ENCODE data around the gene DGKB. TPM values are rescaled to one million over a fixed set of nuclear protein-coding genes. Genes with fewer than 3 reads are reported as not detected.

Gene DGKB
- total RNA-seq, 1 experiment from 2014 or later: not detected

DNA sequence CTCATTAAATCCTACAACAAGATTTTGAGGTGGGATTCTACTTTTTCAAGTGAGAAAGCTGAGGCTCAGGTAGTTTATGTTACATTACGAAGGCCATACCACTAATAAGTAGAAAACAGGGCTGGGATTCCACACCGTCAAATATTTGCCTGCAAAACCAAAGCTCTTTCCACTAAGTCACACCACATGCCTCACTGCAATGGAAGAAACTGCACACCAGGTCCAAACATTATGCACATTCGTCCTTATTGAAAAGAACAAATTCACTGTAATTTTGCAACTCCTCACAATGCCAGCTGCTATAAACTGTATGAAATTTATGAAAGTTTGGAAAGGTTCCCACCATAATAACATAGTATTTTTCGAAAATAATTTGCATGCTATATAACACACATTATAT, 66.5 kb downstream of the DGKB start:
- intact Hi-C loops (cut with micrococcal nuclease; ENCODE audit: unreplicated experiment): no loop called here
- Histone ChIP-seq H3K27ac (ENCODE audit: low read length) (no peak overlapping the region), H3K36me3 (ENCODE audit: control insufficient read depth, insufficient read depth, low read length) (no peaks in the 10 kb centered on the region), H3K4me1 (ENCODE audit: control insufficient read depth, insufficient read depth, low read length) (no peaks in the 10 kb centered on the region; the same call in 1 of the 2 replicates), H3K4me3 (ENCODE audit: low read depth in 2 of 2, low read length in 2 of 2) (no peak overlapping the region), H3K9me3 (ENCODE audit: control insufficient read depth, insufficient read depth, low read depth, low read length) (no peaks in the 10 kb centered on the region), H3K27me3 (ENCODE audit: control insufficient read depth, insufficient read depth, low read length) (no peaks in the 10 kb centered on the region)
- no peak for TF ChIP-seq SIN3A (IDR thresholded peaks at IDR 0.05; ENCODE audit: borderline replicate concordance, insufficient read depth, low read depth, low read length)
- no peak for TF ChIP-seq POLR2AphosphoS5 (IDR thresholded peaks at IDR 0.05; ENCODE audit: low read depth, low read length)
- no peak for TF ChIP-seq TCF7L2 (IDR thresholded peaks at IDR 0.05; ENCODE audit: low read depth, low read length)
- no peak for TF ChIP-seq REST (IDR thresholded peaks at IDR 0.05; ENCODE audit: insufficient read depth in 1 of 2, low read depth in 2 of 2, low read length in 1 of 2)
- no peak for TF ChIP-seq CTCF (IDR thresholded peaks at IDR 0.05)
- in situ Hi-C loops (cut with HindIII; ENCODE audit: low pct_unique_long_range_greater_than_20kb, low sequenced_read_pairs): no loop called here
- 0 out of 2 replicates have a peak, but pooled peaks have one; percentile 30 for ATAC-seq
- POLR2A ChIA-PET: no interaction called here
- DNase-seq (ENCODE audit: low read depth, low spot score): no peak
- CTCF ChIA-PET: no interaction called here
- no TSS peak for BruUV-seq (replicated peaks)

GRCh38 chr7:14835384-14835783, 67.2 kb downstream of the DGKB start:
- Histone ChIP-seq H3K4me1 (ENCODE audit: control insufficient read depth, insufficient read depth, low read length) (no peaks in the 10 kb centered on the region; the same call in 1 of the 2 replicates), H3K4me3 (ENCODE audit: low read depth in 2 of 2, low read length in 2 of 2) (no peak overlapping the region), H3K27me3 (ENCODE audit: control insufficient read depth, insufficient read depth, low read length) (no peaks in the 10 kb centered on the region), H3K9me3 (ENCODE audit: control insufficient read depth, insufficient read depth, low read depth, low read length) (no peaks in the 10 kb centered on the region), H3K27ac (ENCODE audit: low read length) (no peak overlapping the region), H3K36me3 (ENCODE audit: control insufficient read depth, insufficient read depth, low read length) (no peaks in the 10 kb centered on the region)
- DNase-seq (ENCODE audit: low read depth, low spot score) (no peak), ATAC-seq (no peak)
- no TSS peak for BruUV-seq (replicated peaks)
- in situ Hi-C loops (cut with HindIII; ENCODE audit: low pct_unique_long_range_greater_than_20kb, low sequenced_read_pairs) (no loop called here), intact Hi-C loops (cut with micrococcal nuclease; ENCODE audit: unreplicated experiment) (no loop called here)
- ChIA-PET CTCF (no interaction called here), POLR2A (no interaction called here)
- no peak for TF ChIP-seq SIN3A (IDR thresholded peaks at IDR 0.05; ENCODE audit: borderline replicate concordance, insufficient read depth, low read depth, low read length)
- TF ChIP-seq TCF7L2 (IDR thresholded peaks at IDR 0.05; ENCODE audit: low read depth, low read length): no peak

- no peak for ATAC-seq
- POLR2A ChIA-PET: no interaction called here
- TF ChIP-seq REST (IDR thresholded peaks at IDR 0.05; ENCODE audit: insufficient read depth in 1 of 2, low read depth in 2 of 2, low read length in 1 of 2) (no peak), TCF7L2 (IDR thresholded peaks at IDR 0.05; ENCODE audit: low read depth, low read length) (no peak), POLR2AphosphoS5 (IDR thresholded peaks at IDR 0.05; ENCODE audit: low read depth, low read length) (no peak), CTCF (IDR thresholded peaks at IDR 0.05) (no peak), SIN3A (IDR thresholded peaks at IDR 0.05; ENCODE audit: borderline replicate concordance, insufficient read depth, low read depth, low read length) (no peak)
- intact Hi-C loops (cut with micrococcal nuclease; ENCODE audit: unreplicated experiment): no loop called here
- BruUV-seq (replicated peaks): no TSS peak
- Histone ChIP-seq H3K9me3 (ENCODE audit: control insufficient read depth, insufficient read depth, low read depth, low read length) (no peaks in the 10 kb centered on the region), H3K27me3 (ENCODE audit: control insufficient read depth, insufficient read depth, low read length) (no peaks in the 10 kb centered on the region), H3K36me3 (ENCODE audit: control insufficient read depth, insufficient read depth, low read length) (no peaks in the 10 kb centered on the region), H3K27ac (ENCODE audit: low read length) (no peak overlapping the region), H3K4me1 (ENCODE audit: control insufficient read depth, insufficient read depth, low read length) (no peaks in the 10 kb centered on the region; the same call in 1 of the 2 replicates), H3K4me3 (ENCODE audit: low read depth in 2 of 2, low read length in 2 of 2) (no peak overlapping the region)
- CTCF ChIA-PET: no interaction called here
- DNase-seq (ENCODE audit: low read depth, low spot score): no peak
- in situ Hi-C loops (cut with HindIII; ENCODE audit: low pct_unique_long_range_greater_than_20kb, low sequenced_read_pairs): no loop called here
These were observed 67.7 kb downstream of the DGKB start for GRCh38 chr7:14834883-14835282.
